Measurements from ENCODE around the gene ANGEL1. TPM values are rescaled to one million over a fixed set of nuclear protein-coding genes. Genes with fewer than 3 reads are reported as not detected.

Gene ANGEL1
- total RNA-seq, 1 experiment from 2014 or later = 19.1 TPM

DNA sequence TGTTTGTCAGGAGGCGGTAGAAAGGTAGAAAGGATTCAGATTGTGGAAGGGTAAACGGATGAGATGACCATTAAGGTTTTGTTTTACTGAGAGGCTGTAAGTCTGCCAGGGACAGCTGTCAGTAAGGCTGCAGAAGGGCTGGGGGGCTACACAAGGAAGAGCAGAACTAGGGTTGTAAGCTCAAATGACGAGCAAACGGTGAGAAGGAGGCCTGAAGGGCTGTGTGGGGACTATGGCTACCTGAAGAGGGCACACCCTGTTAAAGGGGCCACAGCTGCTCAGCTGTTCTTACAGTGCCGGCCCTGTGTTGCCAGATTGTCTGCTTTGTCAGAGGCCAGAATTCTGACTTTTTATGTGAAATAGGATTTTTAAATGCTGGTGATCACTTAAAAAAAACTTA lies 32.3 kb downstream of the ANGEL1 start:
- in situ Hi-C loops (cut with HindIII; ENCODE audit: low pct_unique_long_range_greater_than_20kb, low sequenced_read_pairs) = no loop called here
- no peaks in the 10 kb centered on the region for H3K9me3 ChIP-seq (ENCODE audit: control insufficient read depth, insufficient read depth, low read depth, low read length)
- TF ChIP-seq CTCF (IDR thresholded peaks at IDR 0.05) = no peak
- no peak for TF ChIP-seq TCF7L2 (IDR thresholded peaks at IDR 0.05; ENCODE audit: low read depth, low read length)
- TF ChIP-seq SIN3A (IDR thresholded peaks at IDR 0.05; ENCODE audit: borderline replicate concordance, insufficient read depth, low read depth, low read length) = no peak
- TF ChIP-seq POLR2AphosphoS5 (IDR thresholded peaks at IDR 0.05; ENCODE audit: low read depth, low read length) = no peak
- TF ChIP-seq, protein P1, sequence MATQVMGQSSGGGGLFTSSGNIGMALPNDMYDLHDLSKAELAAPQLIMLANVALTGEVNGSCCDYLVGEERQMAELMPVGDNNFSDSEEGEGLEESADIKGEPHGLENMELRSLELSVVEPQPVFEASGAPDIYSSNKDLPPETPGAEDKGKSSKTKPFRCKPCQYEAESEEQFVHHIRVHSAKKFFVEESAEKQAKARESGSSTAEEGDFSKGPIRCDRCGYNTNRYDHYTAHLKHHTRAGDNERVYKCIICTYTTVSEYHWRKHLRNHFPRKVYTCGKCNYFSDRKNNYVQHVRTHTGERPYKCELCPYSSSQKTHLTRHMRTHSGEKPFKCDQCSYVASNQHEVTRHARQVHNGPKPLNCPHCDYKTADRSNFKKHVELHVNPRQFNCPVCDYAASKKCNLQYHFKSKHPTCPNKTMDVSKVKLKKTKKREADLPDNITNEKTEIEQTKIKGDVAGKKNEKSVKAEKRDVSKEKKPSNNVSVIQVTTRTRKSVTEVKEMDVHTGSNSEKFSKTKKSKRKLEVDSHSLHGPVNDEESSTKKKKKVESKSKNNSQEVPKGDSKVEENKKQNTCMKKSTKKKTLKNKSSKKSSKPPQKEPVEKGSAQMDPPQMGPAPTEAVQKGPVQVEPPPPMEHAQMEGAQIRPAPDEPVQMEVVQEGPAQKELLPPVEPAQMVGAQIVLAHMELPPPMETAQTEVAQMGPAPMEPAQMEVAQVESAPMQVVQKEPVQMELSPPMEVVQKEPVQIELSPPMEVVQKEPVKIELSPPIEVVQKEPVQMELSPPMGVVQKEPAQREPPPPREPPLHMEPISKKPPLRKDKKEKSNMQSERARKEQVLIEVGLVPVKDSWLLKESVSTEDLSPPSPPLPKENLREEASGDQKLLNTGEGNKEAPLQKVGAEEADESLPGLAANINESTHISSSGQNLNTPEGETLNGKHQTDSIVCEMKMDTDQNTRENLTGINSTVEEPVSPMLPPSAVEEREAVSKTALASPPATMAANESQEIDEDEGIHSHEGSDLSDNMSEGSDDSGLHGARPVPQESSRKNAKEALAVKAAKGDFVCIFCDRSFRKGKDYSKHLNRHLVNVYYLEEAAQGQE (IDR thresholded peaks at IDR 0.05; ENCODE audit: insufficient read depth in 1 of 2, low read depth in 2 of 2, low read length in 1 of 2) = no peak
- POLR2A ChIA-PET = interaction anchor here (0.7 kb wide), 1 partner anchor 54 kb away, joined by 3 read pairs; no protein-coding TSS in a partner anchor
- DNase-seq (ENCODE audit: low read depth, low spot score) (no peak), ATAC-seq (no peak)
- no peak overlapping the region for H3K4me3 ChIP-seq (ENCODE audit: low read depth in 2 of 2, low read length in 2 of 2)
- intact Hi-C loops (cut with micrococcal nuclease; ENCODE audit: unreplicated experiment) = no loop called here
- no peaks in the 10 kb centered on the region for H3K36me3 ChIP-seq (ENCODE audit: control insufficient read depth, insufficient read depth, low read length)
- CTCF ChIA-PET = no interaction called here
- no peak overlapping the region for H3K27ac ChIP-seq (ENCODE audit: low read length)
- H3K27me3 ChIP-seq (ENCODE audit: control insufficient read depth, insufficient read depth, low read length) = no peaks in the 10 kb centered on the region
- H3K4me1 ChIP-seq (ENCODE audit: control insufficient read depth, insufficient read depth, low read length) = no peaks in the 10 kb centered on the region
- no TSS peak for BruUV-seq (replicated peaks)

DNA sequence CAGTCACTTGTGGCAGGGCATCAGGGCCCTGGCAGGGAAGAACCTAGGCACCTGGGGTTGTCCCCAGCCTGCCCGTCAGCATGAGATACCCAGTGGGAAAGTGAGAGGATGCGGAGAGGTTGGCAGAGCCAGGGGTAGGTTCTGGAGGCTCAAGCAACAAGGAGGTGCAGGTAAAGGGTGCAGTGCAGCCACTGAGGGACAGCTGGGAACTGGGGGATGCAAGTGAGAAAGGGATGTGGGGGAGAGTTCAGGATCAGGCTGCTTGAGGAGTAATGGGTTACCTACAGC lies 32.7 kb downstream of the ANGEL1 start:
- POLR2A ChIA-PET = no interaction called here
- Histone ChIP-seq H3K27ac (ENCODE audit: low read length) (no peak overlapping the region), H3K9me3 (ENCODE audit: control insufficient read depth, insufficient read depth, low read depth, low read length) (no peaks in the 10 kb centered on the region), H3K4me1 (ENCODE audit: control insufficient read depth, insufficient read depth, low read length) (no peaks in the 10 kb centered on the region), H3K4me3 (ENCODE audit: low read depth in 2 of 2, low read length in 2 of 2) (no peak overlapping the region), H3K36me3 (ENCODE audit: control insufficient read depth, insufficient read depth, low read length) (no peaks in the 10 kb centered on the region), H3K27me3 (ENCODE audit: control insufficient read depth, insufficient read depth, low read length) (no peaks in the 10 kb centered on the region)
- no TSS peak for BruUV-seq (replicated peaks)
- CTCF ChIA-PET = no interaction called here
- ATAC-seq = no peak
- TF ChIP-seq SIN3A (IDR thresholded peaks at IDR 0.05; ENCODE audit: borderline replicate concordance, insufficient read depth, low read depth, low read length) (no peak), TCF7L2 (IDR thresholded peaks at IDR 0.05; ENCODE audit: low read depth, low read length) (no peak), CTCF (IDR thresholded peaks at IDR 0.05) (no peak), POLR2AphosphoS5 (IDR thresholded peaks at IDR 0.05; ENCODE audit: low read depth, low read length) (no peak)
- TF ChIP-seq, protein P1 (IDR thresholded peaks at IDR 0.05; ENCODE audit: insufficient read depth in 1 of 2, low read depth in 2 of 2, low read length in 1 of 2) = no peak
- in situ Hi-C loops (cut with HindIII; ENCODE audit: low pct_unique_long_range_greater_than_20kb, low sequenced_read_pairs) = no loop called here
- DNase-seq (ENCODE audit: low read depth, low spot score) = no peak
- intact Hi-C loops (cut with micrococcal nuclease; ENCODE audit: unreplicated experiment) = no loop called here

All from Panc1 (cell line).